H9 (cell line): ENCODE measurements around the gene UPK1A. TPM values are rescaled to one million over a fixed set of nuclear protein-coding genes. Genes with fewer than 3 reads are reported as not detected.

Experiments
- DNase-seq: peaks from one replicate; pipeline ENCODE4 v3.0.0-alpha.2; 2017
- H2AFZ ChIP-seq: one replicate; pipeline ENCODE4 v1.6.1; 2013; ENCODE audit warnings: mild to moderate bottlenecking, low read length, control low read depth, moderate library complexity
- H2AK5ac ChIP-seq: 2 replicates; pipeline ENCODE4 v1.6.1; 2013; ENCODE audit warnings: low read length, control low read depth, mixed read lengths; ENCODE audit not compliant: insufficient read length
- H2BK120ac ChIP-seq: one replicate; pipeline ENCODE4 v1.6.1; 2013; ENCODE audit warnings: low read depth, mild to moderate bottlenecking, low read length, control low read depth, inconsistent platforms; ENCODE audit not compliant: poor library complexity, severe bottlenecking
- H2BK12ac ChIP-seq: 2 replicates; pipeline ENCODE4 v1.6.1; 2013; ENCODE audit warnings: low read length, control low read depth, mixed read lengths, low read depth; ENCODE audit not compliant: insufficient read length
- H2BK15ac ChIP-seq: 2 replicates; pipeline ENCODE4 v1.6.1; 2013; ENCODE audit warnings: low read depth, low read length, control low read depth
- H2BK20ac ChIP-seq: one replicate; pipeline ENCODE4 v1.6.1; 2013; ENCODE audit warnings: low read depth, mild to moderate bottlenecking, low read length, control low read depth, inconsistent platforms; ENCODE audit not compliant: poor library complexity, severe bottlenecking
- H2BK5ac ChIP-seq: 2 replicates; pipeline ENCODE4 v1.6.1; 2013; ENCODE audit warnings: low read length, control low read depth, mixed read lengths; ENCODE audit not compliant: insufficient read length
- H3K14ac ChIP-seq: 2 replicates; pipeline ENCODE4 v1.6.1; 2013; ENCODE audit warnings: low read length, control low read depth; ENCODE audit not compliant: insufficient read depth
- H3K18ac ChIP-seq: 2 replicates; pipeline ENCODE4 v1.6.1; 2013; ENCODE audit warnings: low read depth, mild to moderate bottlenecking, mixed read lengths, low read length, control low read depth; ENCODE audit not compliant: insufficient read length
- H3K23ac ChIP-seq: 2 replicates; pipeline ENCODE4 v1.6.1; 2013; ENCODE audit warnings: low read length, control low read depth, mixed read lengths, low read depth; ENCODE audit not compliant: insufficient read length
- H3K23me2 ChIP-seq: 2 replicates; pipeline ENCODE4 v1.6.1; 2013; ENCODE audit warnings: low read depth, mild to moderate bottlenecking, mixed read lengths, low read length, control low read depth; ENCODE audit not compliant: insufficient read length, poor library complexity, severe bottlenecking
- H3K27ac ChIP-seq: 2 replicates; pipeline ENCODE4 v1.5.1; 2013; ENCODE audit warnings: low read length, control low read depth, mixed read lengths, low read depth; ENCODE audit not compliant: insufficient read length
- H3K27me3 ChIP-seq: 2 replicates; pipeline ENCODE4 v1.6.1; 2013; ENCODE audit warnings: low read length, control low read depth, inconsistent platforms; ENCODE audit not compliant: insufficient read depth
- H3K4ac ChIP-seq: 2 replicates; pipeline ENCODE4 v1.6.1; 2013; ENCODE audit warnings: low read depth, mild to moderate bottlenecking, control low read depth, inconsistent platforms, low read length, moderate library complexity
- H3K4me1 ChIP-seq: 2 replicates; pipeline ENCODE4 v1.6.1; 2013; ENCODE audit warnings: low read length, control low read depth, inconsistent platforms; ENCODE audit not compliant: insufficient read depth
- H3K4me2 ChIP-seq: 2 replicates; pipeline ENCODE4 v1.6.1; 2013; ENCODE audit warnings: low read length, control low read depth, mixed read lengths; ENCODE audit not compliant: insufficient read length, insufficient read depth
- H3K56ac ChIP-seq: 2 replicates; pipeline ENCODE4 v1.6.1; 2013; ENCODE audit warnings: low read depth, mild to moderate bottlenecking, mixed read lengths, low read length, control low read depth; ENCODE audit not compliant: insufficient read length
- H3K79me1 ChIP-seq: 2 replicates; pipeline ENCODE4 v1.6.1; 2013; ENCODE audit warnings: low read depth, mild to moderate bottlenecking, moderate library complexity, low read length, control low read depth, inconsistent platforms; ENCODE audit not compliant: insufficient read depth, poor library complexity, severe bottlenecking
- H3K79me2 ChIP-seq: 2 replicates; pipeline ENCODE4 v1.6.1; 2013; ENCODE audit warnings: low read length, control low read depth, inconsistent platforms; ENCODE audit not compliant: insufficient read depth
- H3K9ac ChIP-seq: 2 replicates; pipeline ENCODE4 v1.6.1; 2013; ENCODE audit warnings: low read length, control low read depth, mixed read lengths; ENCODE audit not compliant: insufficient read length; ENCODE audit errors: extremely low read depth
- H3K9me3 ChIP-seq: one replicate; pipeline ENCODE4 v1.6.1; 2013; ENCODE audit warnings: low read depth, low read length, inconsistent platforms; ENCODE audit not compliant: control insufficient read depth
- H3T11ph ChIP-seq: one replicate; pipeline ENCODE4 v1.6.1; 2013; ENCODE audit warnings: mild to moderate bottlenecking, low read length, control low read depth, inconsistent platforms
- H4K20me1 ChIP-seq: one replicate; pipeline ENCODE4 v1.6.1; 2013; ENCODE audit not compliant: control insufficient read depth, insufficient read length, insufficient read depth
- H4K5ac ChIP-seq: 2 replicates; pipeline ENCODE4 v1.6.1; 2013; ENCODE audit warnings: low read depth, mild to moderate bottlenecking, mixed read lengths, low read length, control low read depth; ENCODE audit not compliant: insufficient read length
- H4K8ac ChIP-seq: replicated peaks from 2 replicates; pipeline ENCODE4 v1.6.1; 2013; ENCODE audit warnings: low read length, control low read depth, mixed read lengths, low read depth; ENCODE audit not compliant: insufficient read length
- H4K91ac ChIP-seq: 2 replicates; pipeline ENCODE4 v1.6.1; 2013; ENCODE audit warnings: low read depth, mild to moderate bottlenecking, moderate library complexity, mixed read lengths, low read length, control low read depth; ENCODE audit not compliant: insufficient read length
- H3K27ac Mint-ChIP-seq, 3 experiments: 2 replicates in 2 of 3; 3 replicates in 1 of 3; pipeline ENCODE4 v1.8.0; 2020 to 2021; ENCODE audit warnings: mixed read lengths in 3 of 3, mild to moderate bottlenecking in 1 of 3, moderate library complexity in 1 of 3
- H3K27me3 Mint-ChIP-seq: 2 replicates; pipeline ENCODE4 v1.8.0; 2021; ENCODE audit warnings: low read depth, mild to moderate bottlenecking, moderate library complexity, mixed read lengths
- H3K36me3 Mint-ChIP-seq, 3 experiments: 2 replicates in 2 of 3; 3 replicates in 1 of 3; pipeline ENCODE4 v1.8.0; 2020 to 2021; ENCODE audit warnings: low read depth in 3 of 3, mixed read lengths in 3 of 3; ENCODE audit not compliant: insufficient read depth in 1 of 3
- H3K4me1 Mint-ChIP-seq, 2 experiments: 2 replicates each; pipeline ENCODE4 v1.8.0; 2020; ENCODE audit warnings: mixed read lengths in 2 of 2
- H3K4me3 Mint-ChIP-seq, 2 experiments: 2 replicates in 1 of 2; 3 replicates in 1 of 2; pipeline ENCODE4 v1.8.0; 2020 to 2021; ENCODE audit warnings: mild to moderate bottlenecking in 2 of 2, mixed read lengths in 2 of 2, moderate library complexity in 1 of 2
- H3K9me3 Mint-ChIP-seq, 2 experiments: 2 replicates in 1 of 2; 3 replicates in 1 of 2; pipeline ENCODE4 v1.8.0; 2020; ENCODE audit warnings: mild to moderate bottlenecking in 2 of 2, mixed read lengths in 2 of 2, moderate library complexity in 1 of 2
- CTCF ChIP-seq: fragments of 200-600 bp; sonication (generic); conservative IDR thresholded peaks from 3 replicates; pipeline ENCODE4 v1.8.0; 2021; ENCODE audit warnings: antibody characterized with exemption, mild to moderate bottlenecking
- WGBS: extraction: QIAGEN DNeasy Blood & Tissue Kit; methylation state at CpG from one replicate; pipeline ENCODE4 v1.1.7; 2013; ENCODE audit warnings: missing lambda C conversion rate, low lambda C conversion rate, mixed read lengths; ENCODE audit not compliant: insufficient read length; ENCODE audit errors: extremely low coverage; 5-methylcytosine and 5-hydroxymethylcytosine counted together
- total RNA-seq: library from RNA; stranded (reverse); gene quantifications from 2 replicates; pipeline ENCODE4 v1.2.1, GENCODE V29; 2021

The UPK1A gene
- total RNA-seq, 1 experiment from 2014 or later: 4.3 TPM

DNA sequence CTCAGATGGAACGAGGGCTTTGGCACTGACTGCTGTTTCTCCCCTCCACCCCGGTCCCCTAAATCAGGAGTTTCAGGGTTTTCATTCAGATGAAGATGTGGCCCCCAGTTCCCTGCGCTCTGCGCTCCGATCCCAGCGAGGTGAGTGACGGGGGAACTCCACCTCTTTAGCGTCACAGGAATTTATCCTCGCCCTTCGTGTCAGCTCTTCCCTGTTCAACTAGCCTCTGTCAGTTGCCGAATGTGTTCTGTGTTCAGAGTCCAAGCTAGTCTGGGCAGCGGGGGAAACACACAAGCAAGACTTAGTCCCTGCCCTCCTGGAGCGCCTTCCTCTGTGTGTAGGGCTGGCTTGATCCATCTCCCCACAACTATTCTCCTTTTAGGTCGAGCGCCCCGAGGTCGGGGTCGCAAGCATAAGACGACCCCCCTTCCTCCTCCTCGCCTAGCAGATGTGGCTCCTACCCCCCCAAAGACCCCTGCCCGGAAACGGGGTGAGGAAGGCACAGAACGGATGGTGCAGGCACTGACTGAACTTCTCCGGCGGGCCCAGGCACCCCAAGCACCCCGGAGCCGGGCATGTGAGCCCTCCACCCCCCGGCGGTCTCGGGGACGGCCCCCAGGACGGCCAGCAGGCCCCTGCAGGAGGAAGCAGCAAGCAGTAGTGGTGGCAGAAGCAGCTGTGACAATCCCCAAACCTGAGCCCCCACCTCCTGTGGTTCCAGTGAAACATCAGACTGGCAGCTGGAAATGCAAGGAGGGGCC lies 53.3 kb downstream of the UPK1A start:
- Histone ChIP-seq H3K23me2 (peaks cover 18% of the 10 kb centered on the region), H3K9ac (peak overlapping the region; percentile 75), H2BK120ac (no peak overlapping the region), H2BK12ac (no peak overlapping the region), H2AK5ac (no peak overlapping the region), H4K20me1 (peaks cover 6% of the 10 kb centered on the region), H4K8ac (no peak overlapping the region), H3K4me2 (peak overlapping the region; percentile 89), H4K5ac (no peak overlapping the region), H2BK20ac (no peak overlapping the region), H3K79me1 (no peaks in the 10 kb centered on the region), H3K9me3 (no peaks in the 10 kb centered on the region), H3K18ac (no peak overlapping the region), H2AFZ (no peak overlapping the region), H3K4me1 (peaks cover 4% of the 10 kb centered on the region; the same call in 1 of the 2 replicates), H3K27ac (no peak overlapping the region), H3K4ac (no peak overlapping the region), H3K27me3 (no peaks in the 10 kb centered on the region), H2BK5ac (no peak overlapping the region), H3K79me2 (peaks cover 11% of the 10 kb centered on the region; the same call in 1 of the 2 replicates), H2BK15ac (no peak overlapping the region), H4K91ac (no peak overlapping the region), H3K56ac (no peak overlapping the region), H3K23ac (no peak overlapping the region), H3K14ac (no peak overlapping the region), H3T11ph (no peak overlapping the region)
- Mint-ChIP-seq H3K27me3 (no peaks in the 10 kb centered on the region), H3K36me3 (peaks cover 25 to 44% (median 43%) of the 10 kb centered on the region in 3 experiments; a peak in 6 of 7 replicates), H3K4me3 (peak overlapping the region; percentile 87 to 92), H3K9me3 (no peaks in the 10 kb centered on the region; a peak in 1 of 5 replicates), H3K27ac (0 out of 7 replicates have a peak overlapping the region, but pooled peaks of 1 of the 3 experiments have one; percentile 34), H3K4me1 (peaks cover 26 to 27% of the 10 kb centered on the region in 2 experiments)
- DNase-seq: no peak
- no CpG with 5 or more reads among the region's 32 CpGs for WGBS
- no peak for TF ChIP-seq CTCF
